SU-DHL-6 (cell line): Measurements from ENCODE around the gene MIX23.

ENCODE experiments used
- H2AFZ ChIP-seq: fragments of 200-600 bp; sonication (generic); 2 replicates; pipeline ENCODE4 v1.6.1; 2014; ENCODE audit warnings: low read depth, mild to moderate bottlenecking, moderate library complexity, mixed read lengths, antibody characterized with exemption, low read length; ENCODE audit not compliant: severe bottlenecking
- H3F3A ChIP-seq: fragments of 200-600 bp; shearing (Covaris generic); 2 replicates; pipeline ENCODE4 v1.6.0; 2016; ENCODE audit warnings: antibody characterized with exemption, mild to moderate bottlenecking; ENCODE audit not compliant: insufficient read depth
- H3K27ac ChIP-seq: fragments of 200-600 bp; sonication (generic); 2 replicates; pipeline ENCODE4 v1.5.1; 2016; ENCODE audit warnings: low read depth, mild to moderate bottlenecking, low read length, moderate library complexity, mixed read lengths
- H3K27me3 ChIP-seq: fragments of 200-600 bp; sonication (generic), shearing (Covaris generic); 2 replicates; pipeline ENCODE4 v1.6.0; 2014; ENCODE audit warnings: mild to moderate bottlenecking, low read length
- H3K36me3 ChIP-seq: fragments of 200-600 bp; sonication (generic); 2 replicates; pipeline ENCODE4 v1.6.1; 2014; ENCODE audit warnings: mild to moderate bottlenecking, low read length, mixed read lengths
- H3K4me2 ChIP-seq: fragments of 300-600, 200-600 bp; shearing (Covaris generic), sonication (generic); 2 replicates; pipeline ENCODE4 v1.6.0; 2014; ENCODE audit warnings: low read length, low read depth, mild to moderate bottlenecking; ENCODE audit not compliant: poor library complexity, severe bottlenecking
- H3K4me3 ChIP-seq: fragments of 200-600 bp; sonication (generic); 2 replicates; pipeline ENCODE4 v1.5.1; 2014; ENCODE audit warnings: antibody characterized with exemption, low read length, mild to moderate bottlenecking, mixed read lengths; ENCODE audit not compliant: insufficient read depth, poor library complexity, severe bottlenecking
- H3K79me2 ChIP-seq: fragments of 200-600 bp; sonication (generic); 2 replicates; pipeline ENCODE4 v1.6.1; 2014; ENCODE audit warnings: mild to moderate bottlenecking, low read length, moderate library complexity; ENCODE audit not compliant: insufficient read depth
- H3K9ac ChIP-seq: fragments of 200-600 bp; sonication (generic); 2 replicates; pipeline ENCODE4 v1.7.0; 2014; ENCODE audit warnings: mild to moderate bottlenecking, low read length
- H3K9me2 ChIP-seq: fragments of 200-600 bp; sonication (generic); replicated peaks from 2 replicates; pipeline ENCODE4 v1.6.1; 2014; ENCODE audit warnings: low read length; ENCODE audit not compliant: insufficient read depth
- H3K9me3 ChIP-seq: fragments of 200-600 bp; sonication (generic); 2 replicates; pipeline ENCODE4 v1.6.1; 2014; ENCODE audit warnings: low read length, mixed read lengths; ENCODE audit not compliant: insufficient read depth
- H4K20me1 ChIP-seq: fragments of 200-600 bp; sonication (generic); 2 replicates; pipeline ENCODE4 v1.6.1; 2014; ENCODE audit warnings: low read depth, mild to moderate bottlenecking, antibody characterized with exemption, low read length, moderate library complexity, mixed read lengths
- CTCF ChIP-seq: fragments of 200-600 bp; sonication (generic); IDR thresholded peaks from one replicate; pipeline ENCODE4 v1.5.1; 2017; ENCODE audit warnings: antibody characterized with exemption, mild to moderate bottlenecking, low read length, moderate library complexity; ENCODE audit not compliant: insufficient read depth, poor library complexity, severe bottlenecking
- EZH2phosphoT487 ChIP-seq: fragments of 200-600 bp; sonication (generic), shearing (Covaris generic); conservative IDR thresholded peaks from 2 replicates; pipeline ENCODE4 v1.6.1; 2018; ENCODE audit warnings: mild to moderate bottlenecking, antibody characterized with exemption, low read length, moderate library complexity, mixed read lengths

Gene MIX23

GRCh38 chr3:122391681-122392446, 8.8 kb upstream of the MIX23 start:
- H3K4me3 ChIP-seq = no peak overlapping the region
- no peak overlapping the region for H3K27ac ChIP-seq
- H3K79me2 ChIP-seq = peaks cover 24% of the 10 kb centered on the region; the same call in 1 of the 2 replicates
- no peak overlapping the region for H3K4me2 ChIP-seq
- no peaks in the 10 kb centered on the region for H3K36me3 ChIP-seq
- peaks cover 11% of the 10 kb centered on the region for H3F3A ChIP-seq
- no peak overlapping the region for H3K9ac ChIP-seq
- H3K27me3 ChIP-seq = no peaks in the 10 kb centered on the region
- H2AFZ ChIP-seq = no peak overlapping the region
- H4K20me1 ChIP-seq = 0 out of 2 replicates have a peak, but pooled peaks cover 4% of the 10 kb centered on the region
- no peak for TF ChIP-seq EZH2phosphoT487
- TF ChIP-seq CTCF = no peak
- H3K9me3 ChIP-seq = no peaks in the 10 kb centered on the region
- H3K9me2 ChIP-seq = no peaks in the 10 kb centered on the region

GRCh38 chr3:122390665-122391064, 7.6 kb upstream of the MIX23 start:
- Histone ChIP-seq H3K27ac (no peak overlapping the region), H3K27me3 (no peaks in the 10 kb centered on the region), H4K20me1 (0 out of 2 replicates have a peak, but pooled peaks cover 4% of the 10 kb centered on the region), H3K9me3 (no peaks in the 10 kb centered on the region), H3K4me2 (no peak overlapping the region), H3K9ac (no peak overlapping the region), H2AFZ (no peak overlapping the region), H3K36me3 (peaks cover 4% of the 10 kb centered on the region), H3K4me3 (no peak overlapping the region), H3K9me2 (no peaks in the 10 kb centered on the region), H3K79me2 (peaks cover 36% of the 10 kb centered on the region; the same call in 1 of the 2 replicates), H3F3A (peaks cover 11% of the 10 kb centered on the region)
- TF ChIP-seq EZH2phosphoT487 (no peak), CTCF (no peak)

- TF ChIP-seq EZH2phosphoT487 = no peak
- no peak for TF ChIP-seq CTCF
- H3K27me3 ChIP-seq = no peaks in the 10 kb centered on the region
Measured at GRCh38 chr3:122389892-122390291, 6.9 kb upstream of the MIX23 start.

More at GRCh38 chr3:122389892-122390291, 6.9 kb upstream of the MIX23 start:
- Histone ChIP-seq H3K4me3 (no peak overlapping the region), H3K9me2 (no peaks in the 10 kb centered on the region), H3K4me2 (no peak overlapping the region), H3F3A (peaks cover 11% of the 10 kb centered on the region), H3K79me2 (peaks cover 42% of the 10 kb centered on the region; the same call in 1 of the 2 replicates), H3K27ac (no peak overlapping the region), H4K20me1 (0 out of 2 replicates have a peak, but pooled peaks cover 4% of the 10 kb centered on the region), H2AFZ (no peak overlapping the region), H3K36me3 (peaks cover 9% of the 10 kb centered on the region), H3K9me3 (no peaks in the 10 kb centered on the region), H3K9ac (no peak overlapping the region)
